Peyer's patch (tissue), 4 donors: ENCODE data around the gene ABCA2. TPM values are rescaled to one million over a fixed set of nuclear protein-coding genes. Genes with fewer than 3 reads are reported as not detected.

Source experiments
- DNase-seq, 3 donors: peaks; one replicate each; pipeline ENCODE4 v3.0.0-alpha.2; 2017 to 2019
- H3K27ac ChIP-seq, 4 donors: fragments of 200-600 bp; sonication (generic); one replicate each; pipeline ENCODE4 v1.5.1; 2016 to 2019
- H3K27me3 ChIP-seq, 2 donors: fragments of 200-600 bp; sonication (generic); one replicate each; pipeline ENCODE4 v1.5.1; 2019
- H3K36me3 ChIP-seq, 3 donors: fragments of 200-600 bp; sonication (generic); one replicate each; pipeline ENCODE4 v1.5.1; 2016 to 2019
- H3K4me1 ChIP-seq, 4 donors: fragments of 200-600 bp; sonication (generic); one replicate each; pipeline ENCODE4 v1.5.1; 2016 to 2019
- H3K4me3 ChIP-seq, 4 donors: fragments of 200-600 bp; sonication (generic); 1 replicate in 3 of 4; 2 replicates in 1 of 4; pipeline ENCODE4 v1.5.1; 2016 to 2019; ENCODE audit warnings: mild to moderate bottlenecking in 1 of 4
- H3K9me3 ChIP-seq, 4 donors: fragments of 200-600 bp; sonication (generic); one replicate each; pipeline ENCODE4 v1.5.1; 2016 to 2019; ENCODE audit warnings: mild to moderate bottlenecking in 1 of 4
- POLR2A ChIP-seq, 2 donors: fragments of 450-650 bp; IDR thresholded peaks; one replicate each; pipeline ENCODE4 v1.5.1; 2017; ENCODE audit warnings: antibody characterized with exemption in 2 of 2, mild to moderate bottlenecking in 2 of 2, moderate library complexity in 2 of 2
- total RNA-seq, 4 donors: library from RNA; depleted of rRNA; stranded (reverse); fragments of >200 nt; gene quantifications; one replicate each; pipeline ENCODE4 v1.1.0, GENCODE V29; 2016
- TF ChIP-seq, protein P1 (sequence below), 6 experiments: fragments of 450-650 bp in 4 of 6; fragments of 200-600 bp in 2 of 6; sonication (generic) in 1 of 6; IDR thresholded peaks; one replicate each; pipeline ENCODE4 v1.5.1; 2017 to 2019; ENCODE audit warnings: antibody characterized with exemption in 6 of 6, mild to moderate bottlenecking in 3 of 6, moderate library complexity in 1 of 6

ABCA2 gene
- total RNA-seq, 4 donors from 2014 or later = 46.4 to 69.0 (median 49.0) TPM

DNA sequence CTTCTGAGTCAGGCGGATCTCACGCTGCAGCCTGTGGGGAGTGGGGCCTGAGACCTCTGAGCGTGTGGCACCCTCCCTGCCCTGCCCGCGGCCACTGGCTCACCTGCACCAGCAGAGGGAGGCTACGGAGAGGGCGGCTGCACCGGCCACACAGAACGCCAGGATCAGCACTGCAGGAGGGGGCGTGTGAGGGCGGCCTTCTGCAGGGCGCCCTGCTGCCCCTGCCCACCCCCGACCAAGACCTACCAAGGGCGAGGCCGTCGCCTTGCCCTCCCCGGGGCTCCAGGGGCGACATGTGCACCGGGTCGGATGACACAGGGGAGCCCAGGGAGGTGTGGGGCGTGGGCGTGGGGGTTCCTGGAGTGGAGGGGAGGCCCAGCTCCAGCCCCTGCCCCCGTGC lies 12.5 kb upstream of the ABCA2 start:
- DNase-seq = no peak

GRCh38 chr9:137039611-137040366 lies 11.8 kb upstream of the ABCA2 start:
- Histone ChIP-seq H3K36me3 (peaks cover 0 to 13% (median 0%) of the 10 kb centered on the region in 3 donors), H3K9me3 (no peaks in the 10 kb centered on the region), H3K27ac (no peak overlapping the region), H3K4me1 (peaks cover 0 to 27% (median 5%) of the 10 kb centered on the region in 4 donors), H3K27me3 (peaks cover 0 to 3% of the 10 kb centered on the region in 2 donors), H3K4me3 (no peak overlapping the region)
- DNase-seq = no peak
- TF ChIP-seq, protein P1, sequence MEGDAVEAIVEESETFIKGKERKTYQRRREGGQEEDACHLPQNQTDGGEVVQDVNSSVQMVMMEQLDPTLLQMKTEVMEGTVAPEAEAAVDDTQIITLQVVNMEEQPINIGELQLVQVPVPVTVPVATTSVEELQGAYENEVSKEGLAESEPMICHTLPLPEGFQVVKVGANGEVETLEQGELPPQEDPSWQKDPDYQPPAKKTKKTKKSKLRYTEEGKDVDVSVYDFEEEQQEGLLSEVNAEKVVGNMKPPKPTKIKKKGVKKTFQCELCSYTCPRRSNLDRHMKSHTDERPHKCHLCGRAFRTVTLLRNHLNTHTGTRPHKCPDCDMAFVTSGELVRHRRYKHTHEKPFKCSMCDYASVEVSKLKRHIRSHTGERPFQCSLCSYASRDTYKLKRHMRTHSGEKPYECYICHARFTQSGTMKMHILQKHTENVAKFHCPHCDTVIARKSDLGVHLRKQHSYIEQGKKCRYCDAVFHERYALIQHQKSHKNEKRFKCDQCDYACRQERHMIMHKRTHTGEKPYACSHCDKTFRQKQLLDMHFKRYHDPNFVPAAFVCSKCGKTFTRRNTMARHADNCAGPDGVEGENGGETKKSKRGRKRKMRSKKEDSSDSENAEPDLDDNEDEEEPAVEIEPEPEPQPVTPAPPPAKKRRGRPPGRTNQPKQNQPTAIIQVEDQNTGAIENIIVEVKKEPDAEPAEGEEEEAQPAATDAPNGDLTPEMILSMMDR (IDR thresholded peaks at IDR 0.05) = no peak
- no peak for TF ChIP-seq POLR2A (IDR thresholded peaks at IDR 0.05)

More for the DNA sequence above, 12.5 kb upstream of the ABCA2 start:
- Histone ChIP-seq H3K27ac (no peak overlapping the region), H3K9me3 (no peaks in the 10 kb centered on the region), H3K4me1 (peaks cover 0 to 26% (median 2%) of the 10 kb centered on the region in 4 donors), H3K4me3 (no peak overlapping the region), H3K36me3 (peaks cover 0 to 13% (median 0%) of the 10 kb centered on the region in 3 donors), H3K27me3 (peaks cover 0 to 4% of the 10 kb centered on the region in 2 donors)
- TF ChIP-seq POLR2A (IDR thresholded peaks at IDR 0.05) = no peak
- TF ChIP-seq, protein P1 (IDR thresholded peaks at IDR 0.05) = no peak

GRCh38 chr9:137038916-137039315 lies 10.9 kb upstream of the ABCA2 start:
- Histone ChIP-seq H3K4me1 (peaks cover 0 to 24% (median 11%) of the 10 kb centered on the region in 4 donors), H3K36me3 (peaks cover 0 to 13% (median 0%) of the 10 kb centered on the region in 3 donors), H3K4me3 (no peak overlapping the region), H3K27ac (no peak overlapping the region), H3K27me3 (no peaks in the 10 kb centered on the region), H3K9me3 (no peaks in the 10 kb centered on the region)
- no peak for TF ChIP-seq POLR2A (IDR thresholded peaks at IDR 0.05)
- TF ChIP-seq, protein P1 (IDR thresholded peaks at IDR 0.05) = no peak
- no peak for DNase-seq

DNA sequence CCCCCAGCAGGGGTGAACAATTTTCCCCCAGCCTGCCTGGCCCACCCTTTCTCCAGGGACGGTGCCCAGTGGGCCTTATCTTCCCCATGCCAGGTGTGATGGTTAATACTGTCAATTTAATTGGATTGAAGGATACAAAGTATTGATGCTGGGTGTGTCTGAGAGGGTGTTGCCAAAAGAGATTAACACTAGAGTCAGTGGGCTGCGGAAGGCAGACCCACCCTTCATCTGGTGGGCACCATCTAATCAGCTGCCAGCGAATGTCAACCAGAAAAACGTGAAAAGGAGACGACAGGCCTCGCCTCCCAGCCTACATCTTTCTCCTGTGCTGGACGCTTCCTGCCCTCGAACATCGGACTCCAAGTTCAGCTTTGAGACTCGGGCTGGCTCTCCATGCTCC lies 9.4 kb upstream of the ABCA2 start:
- Histone ChIP-seq H3K9me3 (no peaks in the 10 kb centered on the region), H3K4me1 (peaks cover 0 to 16% (median 12%) of the 10 kb centered on the region in 4 donors), H3K27me3 (no peaks in the 10 kb centered on the region), H3K4me3 (no peak overlapping the region), H3K36me3 (peaks cover 0 to 13% (median 0%) of the 10 kb centered on the region in 3 donors), H3K27ac (no peak overlapping the region)
- no peak for TF ChIP-seq POLR2A (IDR thresholded peaks at IDR 0.05)
- TF ChIP-seq, protein P1 (IDR thresholded peaks at IDR 0.05) = no peak
- DNase-seq = no peak

DNA sequence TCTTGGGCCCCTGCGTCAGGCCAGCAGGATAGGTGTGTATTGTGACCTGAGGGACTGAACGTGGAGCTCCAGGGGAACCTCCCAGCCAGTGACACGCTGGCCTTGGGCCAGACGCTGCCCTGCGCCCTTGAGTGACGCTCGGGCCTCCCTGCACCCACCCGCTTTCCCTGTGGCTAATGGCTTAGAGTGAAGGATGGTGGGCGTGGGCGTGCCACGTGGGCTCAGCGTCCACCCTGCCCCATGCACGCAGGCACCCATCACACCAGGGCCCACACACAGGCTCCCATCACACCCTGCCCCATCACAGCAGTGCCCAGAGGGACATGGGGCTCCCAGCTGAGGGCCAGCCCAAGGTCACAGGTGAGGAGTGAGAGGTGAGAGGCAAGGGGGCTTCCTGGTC lies 9.0 kb upstream of the ABCA2 start:
- no peaks in the 10 kb centered on the region for H3K27me3 ChIP-seq
- peaks cover under 1 to 20% (median 15%) of the 10 kb centered on the region in 4 donors for H3K4me1 ChIP-seq
- peaks cover 0 to 13% (median 0%) of the 10 kb centered on the region in 3 donors for H3K36me3 ChIP-seq
- TF ChIP-seq POLR2A (IDR thresholded peaks at IDR 0.05) = no peak
- TF ChIP-seq, protein P1 (IDR thresholded peaks at IDR 0.05) = no peak
- no peak overlapping the region for H3K4me3 ChIP-seq
- no peaks in the 10 kb centered on the region for H3K9me3 ChIP-seq
- no peak for DNase-seq
- H3K27ac ChIP-seq = no peak overlapping the region
